Osteoblast (primary cell): ENCODE measurements around the gene TMEM208. TPM values are rescaled to one million over a fixed set of nuclear protein-coding genes. Genes with fewer than 3 reads are reported as not detected.

ENCODE experiments used
- small RNA-seq: library from RNA; depleted of rRNA; stranded (forward); fragments of <200 nt; gene quantifications from one replicate; pipeline ENCODE3, GENCODE V24; 2012
- total RNA-seq: library from RNA; depleted of rRNA; stranded (reverse); fragments of >200 nt; gene quantifications from 2 replicates; pipeline ENCODE4 v1.2.3, GENCODE V29; 2012

The TMEM208 gene
- total RNA-seq, 1 donor, result 25.3 TPM

Small RNAs within 50 kb of the gene (small RNA-seq; reads per million reads assigned to genes)
- gene MIR328, result 4.3 reads per million, percentile 85 among the genes with 10 or more reads in this experiment

Other genes with a start within 250 kb of the TMEM208 start
- gene CES4A, start 238.5 kb upstream of the TMEM208 start, total RNA-seq, result 1.5 and 1.8 TPM in 2 replicates
- 61.3 and 63.0 TPM in 2 replicates for gene CBFB, start 198.0 kb upstream of the TMEM208 start, total RNA-seq
- 13.8 and 17.1 TPM in 2 replicates for gene PHAF1, start 117.2 kb upstream of the TMEM208 start, total RNA-seq
- 54.8 and 58.6 TPM in 2 replicates for gene B3GNT9, start 76.1 kb upstream of the TMEM208 start, total RNA-seq
- gene TRADD, start 67.2 kb upstream of the TMEM208 start, total RNA-seq, result 19.2 and 19.5 TPM in 2 replicates
- 12.7 and 15.6 TPM in 2 replicates for gene FBXL8, start 67.2 kb upstream of the TMEM208 start, total RNA-seq
- 5.8 and 8.5 TPM in 2 replicates for gene HSF4, start 62.4 kb upstream of the TMEM208 start, total RNA-seq
- 9.1 and 10.9 TPM in 2 replicates for gene NOL3, start 56.6 kb upstream of the TMEM208 start, total RNA-seq
- gene MATCAP1, start 43.2 kb upstream of the TMEM208 start, total RNA-seq, result 3.6 and 4.7 TPM in 2 replicates
- not detected in 2 replicates for gene EXOC3L1, start 37.0 kb upstream of the TMEM208 start, total RNA-seq
- gene E2F4, start 35.0 kb upstream of the TMEM208 start, total RNA-seq, result 51.9 and 56.5 TPM in 2 replicates
- 0.29 and 0.36 TPM in 2 replicates for gene ELMO3, start 28.0 kb upstream of the TMEM208 start, total RNA-seq
- gene FHOD1, start 20.4 kb downstream of the TMEM208 start, total RNA-seq, result 27.4 and 28.2 TPM in 2 replicates
- gene SLC9A5, start 21.8 kb downstream of the TMEM208 start, total RNA-seq, result 2.9 and 3.6 TPM in 2 replicates
- gene PLEKHG4, start 52.4 kb downstream of the TMEM208 start, total RNA-seq, result 31.8 and 41.6 TPM in 2 replicates
- not detected in 2 replicates for gene KCTD19, start 99.6 kb downstream of the TMEM208 start, total RNA-seq
- not detected in 2 replicates for gene LRRC36, start 99.7 kb downstream of the TMEM208 start, total RNA-seq
- gene TPPP3, start 166.4 kb downstream of the TMEM208 start, total RNA-seq, result 0.59 and 0.72 TPM in 2 replicates
- 9.0 and 13.3 TPM in 2 replicates for gene ZDHHC1, start 189.3 kb downstream of the TMEM208 start, total RNA-seq
- gene HSD11B2, start 204.0 kb downstream of the TMEM208 start, total RNA-seq, result not detected in 2 replicates